NCI-H1092 treated with DMSO at 0.1 percent for 48 hours (cell line): ENCODE data around the gene SLC35G3.
"Not testable (repeated sequence)": the region's sequence is repeated elsewhere in the genome, so short reads cannot be mapped to it uniquely, and the experiment has no call there.

ENCODE experiments used
- DNase-seq: peaks from one replicate; lab custom pipeline; 2025; lab: John Stamatoyannopoulos, UW

Gene SLC35G3

DNA sequence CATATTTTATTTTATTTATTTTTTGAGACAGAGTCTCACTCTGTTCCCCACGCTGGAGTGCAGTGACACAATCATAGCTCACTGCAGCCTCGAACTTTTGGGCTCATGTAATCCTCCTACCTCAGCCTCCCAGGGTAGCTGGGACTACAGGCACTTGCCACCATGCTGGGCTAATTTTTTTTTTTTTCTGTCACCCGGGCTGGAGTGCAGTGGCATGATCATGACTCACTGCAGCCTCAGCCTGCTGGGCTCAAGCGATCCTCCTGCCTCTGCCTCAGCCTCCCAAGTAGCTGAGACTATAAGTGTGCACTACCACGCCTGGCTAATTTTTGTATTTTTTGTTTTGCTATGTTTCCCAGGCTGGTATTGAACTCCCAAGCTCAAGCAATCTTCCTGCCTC lies 29.5 kb downstream of the SLC35G3 start:
- no peak for DNase-seq

DNA sequence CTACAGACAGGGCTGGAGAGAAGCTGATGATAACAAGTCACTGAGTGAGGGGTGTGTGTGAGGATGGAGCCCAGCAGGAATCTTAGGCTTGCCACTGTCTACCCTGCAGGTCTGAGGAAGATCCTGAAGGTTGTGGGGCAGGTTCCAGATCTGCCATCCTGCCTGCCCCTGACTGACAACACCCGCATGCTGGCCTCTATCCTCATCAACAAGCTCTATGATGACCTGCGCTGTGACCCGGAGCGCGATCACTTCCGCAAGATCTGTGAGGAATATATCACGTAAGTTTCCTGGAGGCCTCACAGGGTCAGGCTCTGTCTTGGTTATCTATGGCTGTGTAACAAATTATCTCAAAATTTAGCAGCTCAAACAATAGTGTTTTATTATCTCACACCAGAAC lies 30.3 kb downstream of the SLC35G3 start:
- no peak for DNase-seq

DNA sequence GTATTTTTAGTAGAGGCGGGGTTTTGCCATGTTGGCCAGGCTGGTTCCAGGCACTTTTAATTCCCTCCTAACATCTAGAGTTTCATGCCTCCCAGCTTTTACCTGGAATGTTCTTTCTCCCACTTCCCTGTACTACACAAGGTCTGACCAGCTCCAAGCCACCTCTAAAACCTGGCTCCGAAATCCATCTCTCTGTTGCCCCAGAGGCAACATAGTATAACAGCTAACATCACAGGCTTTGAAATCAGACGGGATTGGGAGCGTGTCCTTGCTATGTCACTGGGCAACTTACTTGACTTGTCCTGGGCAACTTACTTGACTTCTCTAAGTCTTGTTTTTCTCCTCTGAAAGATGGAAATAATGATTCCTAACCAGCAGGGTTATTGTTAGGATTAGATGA lies 31.4 kb downstream of the SLC35G3 start:
- no peak for DNase-seq

DNA sequence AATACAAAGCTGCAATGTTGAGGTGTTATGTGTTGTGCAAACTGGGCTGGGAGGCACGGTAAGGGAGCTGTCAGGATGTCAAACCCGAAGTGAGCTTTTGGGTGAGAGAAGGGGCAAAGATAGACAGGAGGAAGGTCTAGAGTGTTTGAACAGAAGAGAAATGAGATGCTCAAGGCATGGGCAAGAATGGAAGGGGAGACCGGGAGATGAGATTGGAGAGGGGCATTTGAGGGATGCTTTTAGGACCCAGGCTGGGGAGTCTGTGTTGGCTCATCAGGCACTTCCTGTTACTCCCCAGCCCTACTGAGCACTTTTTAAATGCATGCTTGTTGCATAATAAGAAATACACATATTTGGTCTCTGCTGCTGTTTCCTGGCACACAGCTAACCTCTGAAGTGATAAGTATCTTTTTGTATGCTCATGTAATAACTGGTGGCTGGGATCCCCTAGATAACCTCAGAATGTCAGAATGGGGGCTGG lies 32.9 kb downstream of the SLC35G3 start:
- no peak for DNase-seq

DNA sequence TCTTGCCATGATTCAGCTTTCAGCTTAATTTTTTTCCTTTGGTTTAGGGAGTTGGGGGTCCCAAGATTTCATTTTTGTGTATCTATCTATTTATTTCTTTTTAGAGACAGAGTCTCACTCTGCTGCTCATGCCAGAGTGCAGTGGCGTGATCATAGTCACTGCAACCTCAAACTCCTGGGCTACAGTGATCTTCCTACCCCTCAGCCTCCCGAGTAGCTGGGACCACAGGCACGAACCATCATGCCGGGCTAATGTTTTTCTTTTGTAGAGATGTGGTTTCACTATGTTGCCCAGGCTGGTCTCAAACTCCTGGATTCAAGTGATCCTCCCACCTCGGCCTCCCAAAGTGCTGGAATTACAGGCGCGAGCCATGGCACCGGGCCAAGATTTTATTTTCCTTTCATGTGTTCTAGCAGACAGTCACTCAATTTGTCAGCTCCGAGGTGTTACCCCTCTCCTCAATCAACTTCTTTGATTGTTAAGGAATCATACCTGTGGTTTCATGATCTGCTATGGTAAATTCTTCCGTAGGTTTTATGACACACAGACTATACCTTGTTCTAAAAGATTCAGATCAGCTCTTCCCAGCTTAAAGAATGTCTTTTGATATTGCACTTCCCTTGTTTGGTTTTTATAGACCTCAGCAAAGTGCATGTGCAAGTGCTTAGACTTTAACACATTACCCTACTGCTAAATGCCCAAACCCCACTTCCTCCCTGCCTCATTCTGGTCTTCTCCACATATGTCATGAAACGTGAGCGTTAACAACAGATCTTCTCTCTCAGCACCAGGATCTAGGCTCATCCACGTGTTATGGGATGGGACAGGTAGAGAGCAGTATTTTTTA lies 33.6 kb downstream of the SLC35G3 start:
- DNase-seq = no peak

DNA sequence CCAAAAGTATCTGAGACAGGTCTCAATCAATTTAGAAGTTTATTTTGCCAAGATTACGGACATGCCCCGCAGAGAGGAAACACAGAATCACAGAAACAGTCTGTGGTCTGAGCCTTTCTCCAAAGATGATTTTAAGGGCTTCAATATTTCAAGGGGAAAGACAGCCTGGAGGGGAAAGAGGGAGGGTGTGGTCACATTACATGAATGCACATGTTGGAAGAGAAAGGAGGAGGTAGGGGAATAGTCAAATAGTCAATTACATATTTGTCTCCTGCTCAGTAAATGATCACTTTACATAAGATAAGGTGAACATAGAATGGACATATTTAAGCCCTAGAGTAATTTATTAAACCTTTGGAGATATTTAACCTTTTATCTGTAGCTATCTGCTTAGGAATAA lies 34.3 kb downstream of the SLC35G3 start:
- no peak for DNase-seq

DNA sequence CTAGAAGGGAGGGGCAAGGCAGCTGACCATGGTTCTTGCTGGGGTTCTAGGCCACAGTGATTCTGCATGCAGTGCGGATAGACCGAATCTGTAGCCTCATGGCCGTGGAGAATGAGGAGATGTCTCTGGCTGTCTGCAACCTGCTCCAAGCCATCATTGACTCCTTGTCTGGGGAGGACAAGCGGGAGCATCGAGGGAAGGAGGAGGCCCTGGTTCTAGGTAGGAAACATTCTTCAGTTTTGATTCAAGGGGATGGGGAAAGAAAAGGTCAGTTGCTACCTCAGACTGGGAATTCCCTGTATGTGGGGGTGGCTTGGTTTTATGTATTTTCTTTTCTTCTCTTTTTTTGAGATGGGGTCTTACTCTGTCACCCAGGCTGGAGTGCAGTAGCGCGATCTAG lies 38.9 kb downstream of the SLC35G3 start:
- no peak for DNase-seq

DNA sequence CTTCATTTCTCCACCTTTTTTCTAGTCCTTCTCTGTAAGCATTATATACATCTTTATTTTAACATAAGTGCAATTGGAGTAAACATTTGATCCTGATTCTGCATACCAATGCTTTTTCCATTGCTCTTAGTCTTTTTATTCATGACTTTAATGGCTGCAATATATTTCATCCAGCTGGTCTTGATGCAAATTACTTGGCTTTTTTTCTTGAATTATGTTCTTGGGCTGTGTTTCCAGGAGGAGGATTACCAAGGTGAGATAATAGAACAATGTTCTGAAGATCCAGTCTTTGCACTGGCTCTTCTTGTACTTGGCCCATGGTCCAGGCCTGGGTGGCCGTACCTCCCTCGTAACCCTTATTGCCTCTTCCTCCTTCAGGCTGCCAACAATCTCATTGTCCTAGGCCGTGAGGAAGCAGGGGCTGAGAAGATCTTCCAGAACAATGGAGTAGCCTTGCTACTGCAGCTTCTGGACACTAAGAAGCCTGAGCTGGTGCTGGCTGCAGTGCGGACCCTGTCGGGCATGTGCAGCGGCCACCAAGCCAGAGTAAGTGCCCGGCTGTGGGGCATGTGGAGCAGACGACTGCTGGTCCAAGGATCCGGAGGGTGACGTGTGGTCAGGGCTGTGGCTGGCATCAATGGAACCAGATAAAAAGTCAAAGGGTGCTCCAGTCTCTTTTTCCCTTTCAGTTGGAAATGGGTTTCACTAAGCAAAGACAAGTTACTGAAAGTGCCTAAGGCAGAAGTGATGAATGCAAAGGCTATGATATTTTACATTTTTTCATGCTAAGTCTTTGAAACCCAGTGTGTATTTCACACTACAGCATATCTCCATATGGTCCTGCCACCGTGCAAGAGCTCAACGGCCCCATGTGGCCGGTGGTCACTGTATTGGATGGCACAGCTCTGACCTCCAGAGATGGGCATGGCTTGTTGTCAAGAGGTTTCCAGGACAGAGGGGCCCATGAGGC lies 39.7 kb downstream of the SLC35G3 start:
- no peak for DNase-seq

DNA sequence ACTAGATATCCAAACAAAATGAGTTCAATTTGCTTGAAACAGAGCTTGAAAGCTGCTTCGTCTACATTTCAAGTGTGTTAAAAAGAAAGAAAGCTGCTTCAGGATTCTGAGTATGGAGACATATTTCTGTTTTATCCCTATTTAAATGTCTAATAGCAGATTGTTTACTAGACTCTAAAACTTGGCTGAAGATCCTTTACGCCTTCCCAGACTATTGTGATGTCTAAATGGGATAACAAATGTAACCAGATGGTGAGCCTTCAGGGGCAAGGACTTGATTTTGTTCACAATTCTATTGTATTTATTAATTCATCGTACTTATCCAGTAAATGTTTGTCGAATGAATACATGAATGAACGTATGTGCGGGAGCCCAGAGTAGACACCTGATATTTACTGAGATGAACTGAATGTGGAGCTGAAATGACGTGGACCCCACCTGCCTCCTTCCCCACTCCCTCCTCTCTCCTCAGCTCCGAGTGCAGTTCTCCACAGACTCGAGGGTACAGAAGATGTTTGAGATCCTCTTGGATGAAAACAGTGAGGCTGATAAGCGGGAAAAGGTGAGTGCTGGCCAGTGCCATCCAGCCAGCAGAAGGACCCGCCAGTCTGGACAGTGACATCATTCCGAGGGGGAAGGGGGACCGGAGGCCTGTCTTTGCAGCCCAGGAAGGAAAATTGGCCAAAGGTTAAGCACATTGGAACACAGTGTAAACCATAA lies 41.6 kb downstream of the SLC35G3 start:
- no peak for DNase-seq

DNA sequence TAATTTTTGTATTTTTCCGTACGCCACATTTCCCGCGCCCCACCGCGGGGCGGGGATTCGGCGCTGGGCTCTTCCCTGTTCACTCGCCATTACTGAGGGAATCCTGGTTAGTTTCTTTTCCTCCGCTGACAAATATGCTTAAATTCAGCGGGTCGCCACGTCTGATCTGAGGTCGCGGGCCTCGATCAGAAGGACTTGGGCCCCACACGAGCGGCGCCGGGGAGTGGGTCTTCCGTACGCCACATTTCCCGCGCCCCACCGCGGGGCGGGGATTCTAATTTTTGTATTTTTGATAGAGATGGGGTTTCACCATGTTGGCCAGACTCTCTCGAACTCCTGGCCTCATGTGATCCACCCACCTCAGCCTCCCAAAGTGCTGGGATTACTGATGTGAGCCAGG lies 43.1 kb downstream of the SLC35G3 start:
- not testable (repeated sequence) for DNase-seq

DNA sequence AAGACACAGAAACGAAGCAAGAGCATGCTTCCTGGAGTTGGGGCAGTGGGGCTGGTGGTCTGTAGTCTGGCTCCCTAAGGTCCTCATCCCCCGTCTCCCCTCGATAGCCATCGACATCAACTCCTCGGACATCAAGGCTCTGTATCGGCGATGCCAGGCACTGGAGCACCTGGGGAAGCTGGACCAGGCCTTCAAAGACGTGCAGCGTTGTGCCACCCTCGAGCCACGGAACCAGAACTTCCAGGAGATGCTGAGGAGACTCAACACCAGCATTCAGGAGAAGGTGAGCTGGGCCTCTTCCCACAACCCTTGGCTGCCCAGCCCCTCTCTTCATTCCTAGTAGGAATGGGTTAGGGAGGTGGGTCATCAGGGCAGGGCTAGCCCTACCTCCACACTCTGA lies 44.3 kb downstream of the SLC35G3 start:
- no peak for DNase-seq

DNA sequence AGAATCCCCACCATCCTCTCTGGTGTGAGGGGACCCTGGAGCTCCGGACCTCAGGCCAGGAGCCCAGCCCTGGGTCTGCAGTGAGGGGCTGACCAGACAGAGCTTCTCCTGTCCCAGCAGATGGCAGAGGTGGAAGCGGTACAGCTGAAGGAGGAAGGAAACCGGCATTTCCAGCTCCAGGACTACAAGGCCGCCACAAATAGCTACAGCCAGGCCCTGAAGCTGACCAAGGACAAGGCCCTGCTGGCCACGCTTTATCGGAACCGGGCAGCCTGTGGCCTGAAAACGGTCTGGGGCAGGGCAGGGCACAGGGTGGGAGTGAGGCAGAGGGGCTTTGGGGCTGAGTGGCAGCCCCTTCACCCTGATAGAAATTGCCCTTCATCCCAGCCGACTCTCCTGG lies 46.0 kb downstream of the SLC35G3 start:
- DNase-seq = no peak

DNA sequence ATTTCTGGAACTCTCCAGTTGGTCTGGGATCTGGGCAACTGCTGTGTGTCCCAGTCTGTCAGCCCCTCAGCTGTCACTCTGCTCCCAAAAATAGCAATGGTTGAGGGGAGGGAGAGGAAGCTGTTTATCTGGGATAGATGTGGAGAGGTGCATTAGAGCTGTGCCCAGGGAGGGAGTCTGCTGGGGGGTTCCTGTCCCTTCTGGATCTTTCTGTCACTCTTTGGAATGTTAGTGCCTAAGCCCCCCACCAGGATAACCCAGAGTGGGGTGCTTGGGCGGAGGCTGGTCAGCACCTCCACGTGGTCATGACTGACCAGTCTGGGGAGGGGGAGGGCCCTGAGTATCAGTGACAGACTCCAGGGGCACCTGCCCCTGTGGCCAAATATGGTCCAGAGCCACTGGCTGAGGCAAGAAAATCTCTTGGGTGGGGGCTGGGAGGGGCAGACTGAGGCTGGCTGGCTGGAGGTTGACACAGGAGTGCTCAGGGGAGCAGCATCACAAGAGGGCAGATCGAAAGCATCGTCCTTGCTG lies 46.8 kb downstream of the SLC35G3 start, which contains the start of gene UNC45B:
Gene UNC45B (plus strand): TSS at position 443 of the 531 bp plus-strand sequence. CDS start 447 bp downstream, outside the sequence.
- DNase-seq = no peak

DNA sequence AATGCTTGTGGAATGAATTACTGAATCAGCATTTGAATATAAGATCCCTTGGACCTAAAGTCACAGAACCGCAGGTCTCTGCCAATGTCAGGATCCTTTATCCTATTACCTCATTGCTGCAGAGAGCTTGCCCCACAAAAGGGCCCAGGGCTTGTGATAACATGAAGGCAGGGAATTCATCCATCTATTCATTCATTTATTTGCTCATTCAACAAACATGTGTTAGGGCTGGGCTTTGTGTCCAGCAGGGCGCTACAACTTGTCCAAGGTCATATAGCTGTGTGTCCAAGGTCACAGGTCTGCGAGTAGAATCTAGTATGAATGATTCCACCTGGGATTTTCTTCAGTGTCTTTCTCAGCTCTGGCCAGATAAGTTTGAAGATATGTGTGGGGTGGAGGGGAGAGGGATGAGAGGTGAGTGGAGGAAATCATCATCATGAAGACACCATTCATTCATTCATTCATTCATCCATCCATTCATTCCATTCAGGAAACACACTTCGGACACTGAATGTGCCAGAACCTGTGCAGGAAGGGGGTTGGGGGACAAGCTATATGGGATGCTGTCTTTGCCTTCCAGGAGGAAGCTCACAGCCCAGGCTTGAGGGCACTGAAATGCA lies 47.9 kb downstream of the SLC35G3 start:
- DNase-seq = no peak

DNA sequence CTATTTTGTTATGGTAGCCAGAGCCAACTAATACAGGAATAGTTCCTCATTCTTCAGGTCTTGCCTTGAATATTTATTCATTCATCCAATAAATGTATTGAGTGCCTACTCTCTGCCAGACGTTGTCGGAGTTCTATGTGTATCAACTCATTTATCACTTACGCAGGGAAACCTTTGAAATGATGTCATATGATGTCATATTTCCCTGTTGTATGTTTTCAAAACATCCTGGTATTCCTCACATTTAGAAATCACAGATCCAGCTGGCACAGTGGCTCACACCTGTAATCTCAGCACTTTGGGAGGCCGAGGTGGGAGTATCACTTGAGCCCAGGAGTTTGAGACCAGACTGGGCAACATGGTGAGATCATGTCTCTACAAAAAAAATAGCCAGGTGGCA lies 49.4 kb downstream of the SLC35G3 start:
- no peak for DNase-seq
